Lower leg skin (tissue), 3 donors: ENCODE results near the gene RIBC2.

Source experiments
- CTCF ChIP-seq, 3 donors: fragments of 450-650 bp; IDR thresholded peaks; one replicate each; pipeline ENCODE4 v1.5.1; 2016; ENCODE audit warnings: antibody characterized with exemption in 3 of 3, mild to moderate bottlenecking in 3 of 3, moderate library complexity in 2 of 3
- POLR2A ChIP-seq, 2 donors: fragments of 450-650 bp; IDR thresholded peaks; one replicate each; pipeline ENCODE4 v1.6.1; 2016 to 2017; ENCODE audit warnings: antibody characterized with exemption in 2 of 2, mild to moderate bottlenecking in 1 of 2, moderate library complexity in 1 of 2

GRCh38 chr22:45454275-45454674 lies 40.8 kb downstream of the RIBC2 start:
- TF ChIP-seq CTCF (IDR thresholded peaks at IDR 0.05) (no peak), POLR2A (IDR thresholded peaks at IDR 0.05) (no peak)
